HepG2 (cell line): ENCODE measurements around the gene RAB14.

Experiments
- BRD4 ChIP-seq: sonication (generic); formaldehyde crosslinking; IDR thresholded peaks from 2 replicates; pipeline ENCODE4 v1.4.0; 2020; ENCODE audit warnings: missing genetic modification reagents
- SNAPC4 ChIP-seq: sonication (generic); formaldehyde crosslinking; IDR thresholded peaks from 2 replicates; pipeline ENCODE4 v1.4.0; 2020; ENCODE audit warnings: mild to moderate bottlenecking, missing genetic modification reagents
- ZBTB43 ChIP-seq: sonication (generic); formaldehyde crosslinking; conservative IDR thresholded peaks from 2 replicates; pipeline ENCODE4 v1.4.0; 2020; ENCODE audit warnings: missing genetic modification reagents

GRCh38 chr9:121201738-121202533, at the start of gene RAB14:
- TF ChIP-seq ZBTB43 (CRISPR knock-in tag): peak; percentile 52; the same call in 1 of the 2 replicates
- no peak for TF ChIP-seq SNAPC4
- TF ChIP-seq BRD4 (CRISPR knock-in tag): no peak; the same call in none of the 2 replicates
